GM12892 (cell line): ENCODE measurements around the gene LRRC75A.

ENCODE experiments used
- POLR2A ChIP-seq: IDR thresholded peaks from 2 replicates; pipeline ENCODE4 v1.6.1; 2011; ENCODE audit warnings: low read depth, low read length, control low read depth
- POLR2AphosphoS5 ChIP-seq: IDR thresholded peaks from 2 replicates; pipeline ENCODE4 v1.6.1; 2011; ENCODE audit warnings: low read depth, low read length, control low read depth
- TAF1 ChIP-seq: IDR thresholded peaks from 2 replicates; pipeline ENCODE4 v1.6.1; 2011; ENCODE audit warnings: low read depth, mild to moderate bottlenecking, control low read depth, low read length, borderline replicate concordance

GRCh38 chr17:16440901-16441629 is 50.9 kb downstream of the LRRC75A start:
- TF ChIP-seq POLR2A: no peak
- peak; percentile 13; the same call in 1 of the 2 replicates for TF ChIP-seq POLR2AphosphoS5
- no peak for TF ChIP-seq TAF1
